GM18868 (cell line): ENCODE results near the gene TRMT44.
A peak's percentile ranks its signal among the peaks of the same experiment; 100 is the strongest.

Experiments
- ATAC-seq: cut with Tn5 transposase; IDR thresholded peaks from one replicate; pipeline ENCODE4 v1.9.1; 2021; ENCODE audit warnings: mild to moderate bottlenecking, moderate library complexity; ENCODE audit not compliant: unreplicated experiment

The TRMT44 gene

DNA sequence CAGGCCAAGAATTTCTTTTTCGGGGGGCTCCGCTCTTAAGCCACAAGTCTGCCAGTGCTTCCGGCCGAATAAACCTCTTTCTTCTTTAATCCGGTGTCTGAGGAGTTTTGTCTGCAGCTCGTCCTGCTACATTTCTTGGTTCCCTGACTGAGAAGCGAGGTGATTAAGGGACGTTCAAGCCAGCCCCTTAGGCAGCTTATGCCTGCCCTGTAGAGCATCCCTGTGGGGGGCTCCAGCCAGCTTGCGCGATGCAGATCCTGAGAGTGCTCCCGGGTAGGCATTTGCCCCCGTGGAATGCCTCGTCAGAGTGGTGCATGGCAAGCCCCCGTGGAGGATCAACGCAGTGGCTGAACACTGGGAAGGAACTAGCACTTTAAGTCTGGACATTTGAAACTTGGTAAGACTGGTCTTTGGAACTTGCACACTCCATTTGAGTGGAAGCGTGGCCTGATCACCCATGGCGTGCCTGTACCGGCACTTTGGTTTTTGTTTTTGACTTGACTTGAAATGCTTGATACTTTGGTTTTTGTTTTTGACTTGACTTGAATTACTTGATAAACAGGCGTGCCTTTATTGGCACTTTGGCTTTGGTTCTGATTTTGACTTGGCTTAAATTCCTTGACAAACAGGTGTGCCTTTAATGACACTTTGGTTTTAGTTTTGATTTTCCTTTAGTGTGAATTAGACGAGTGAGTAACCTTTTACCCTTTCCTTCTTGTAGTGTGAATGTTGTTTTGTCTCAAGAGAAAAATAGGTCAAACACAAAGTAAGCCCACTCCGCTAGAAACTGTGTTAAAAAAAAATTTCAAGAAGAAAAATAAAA is 6.1 kb upstream of the TRMT44 start:
- ATAC-seq: no peak

DNA sequence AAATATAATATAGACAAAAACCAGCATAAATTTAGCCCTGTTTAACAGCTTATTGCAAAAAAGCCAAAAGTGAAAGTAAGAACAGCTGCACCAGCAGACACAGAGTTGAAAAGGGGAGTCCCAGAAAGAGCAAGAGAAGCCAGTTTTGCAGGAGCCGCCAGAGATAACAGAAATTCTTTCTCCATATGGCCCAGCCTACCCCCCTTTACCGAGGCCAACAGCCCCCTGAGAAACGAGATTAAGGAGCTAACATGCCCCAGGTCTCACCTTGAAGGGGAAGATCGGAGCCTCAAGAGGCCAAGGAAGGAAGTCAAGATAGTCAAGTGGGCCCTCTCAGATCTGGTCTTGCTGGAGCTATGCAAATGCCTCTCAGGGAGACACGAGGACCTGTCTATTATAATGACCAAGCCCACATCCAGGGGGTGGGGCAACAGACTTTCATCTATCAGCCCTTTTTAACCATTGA is 4.9 kb upstream of the TRMT44 start:
- peak; percentile 69 for ATAC-seq

DNA sequence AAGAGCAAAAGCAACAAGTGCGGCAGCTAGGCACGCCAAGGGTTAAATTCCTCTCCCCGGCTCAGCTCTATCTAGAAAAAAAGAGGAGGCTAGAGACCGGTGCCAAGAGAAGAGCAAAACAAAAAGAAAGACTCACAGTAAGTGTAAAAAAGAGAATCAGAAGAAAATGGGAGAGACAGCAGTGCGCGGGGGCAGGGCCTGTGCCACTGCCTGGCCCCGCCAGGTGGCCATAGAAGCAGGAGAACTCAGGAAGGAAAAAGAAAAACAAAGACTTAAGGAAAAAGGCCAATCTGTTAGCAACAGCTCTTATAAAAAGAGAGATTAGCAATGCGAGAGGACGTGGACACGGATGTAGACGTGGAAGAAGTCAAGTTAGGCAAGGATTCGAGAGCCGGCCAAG is 3.3 kb upstream of the TRMT44 start:
- ATAC-seq: no peak

DNA sequence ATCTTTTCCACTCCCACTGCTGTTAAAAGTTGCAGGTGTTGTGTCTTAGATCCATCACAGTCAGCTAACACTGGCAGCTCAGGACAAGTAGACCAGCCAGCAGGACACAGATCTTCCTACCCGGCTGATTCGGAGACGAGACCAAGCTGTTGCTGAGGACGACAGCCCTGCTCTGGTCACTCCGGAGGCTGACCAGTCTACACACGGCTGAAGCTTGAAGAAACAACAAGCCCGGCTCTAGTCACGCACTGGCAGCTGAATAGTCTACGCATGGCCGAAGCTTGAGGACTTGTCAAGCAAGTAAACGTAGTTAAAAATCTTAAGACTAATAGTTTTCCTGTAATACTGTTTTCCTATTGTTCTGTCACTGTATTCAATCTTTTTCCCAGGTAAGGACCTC is 1.8 kb upstream of the TRMT44 start:
- no peak for ATAC-seq

DNA sequence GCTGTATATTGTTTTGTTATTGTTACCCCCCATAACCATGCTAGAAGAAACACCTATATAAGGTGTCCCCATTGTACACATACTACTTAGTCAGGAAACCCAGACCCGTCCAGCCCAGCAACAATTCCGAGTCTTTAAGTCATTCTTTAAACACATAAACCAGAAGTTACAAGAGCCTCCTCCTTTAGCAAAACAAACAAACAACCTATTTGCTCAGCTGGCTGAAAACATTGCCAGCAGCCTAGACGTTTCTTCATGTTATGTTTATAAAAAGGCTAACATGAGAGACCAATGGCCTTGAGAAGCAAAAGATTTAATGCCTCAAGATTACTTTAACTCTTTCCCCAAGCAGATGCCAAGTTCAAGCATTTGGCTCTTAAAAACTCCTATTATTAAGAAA is 1.4 kb upstream of the TRMT44 start:
- ATAC-seq: no peak

DNA sequence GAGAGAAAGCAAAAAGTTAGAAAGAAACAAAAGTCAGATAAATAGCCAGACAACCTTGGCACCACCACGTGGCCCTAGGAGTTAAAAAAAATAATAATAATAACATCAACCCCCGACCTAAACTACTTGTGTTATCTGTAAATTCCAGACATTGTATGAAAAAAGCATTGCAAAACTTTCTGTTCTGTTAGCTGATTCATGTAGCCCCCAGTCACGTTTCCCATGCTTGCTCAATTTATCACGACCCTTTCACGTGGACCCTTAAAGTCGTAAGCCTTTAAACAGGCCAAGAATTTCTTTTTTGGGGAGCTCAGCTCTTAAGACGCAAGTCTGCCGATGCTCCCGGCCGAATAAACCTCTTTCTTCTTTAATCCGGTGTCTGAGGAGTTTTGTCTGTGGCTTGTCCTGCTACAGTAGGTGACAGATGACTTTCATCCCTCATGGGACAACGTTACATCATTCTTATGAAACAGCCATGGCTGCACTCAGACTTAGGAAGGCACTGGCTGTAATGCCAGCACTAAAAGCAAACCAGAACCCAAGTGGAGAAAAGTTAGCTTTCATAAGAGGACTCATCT is 574 bp upstream of the TRMT44 start:
- peak; percentile 31 for ATAC-seq

DNA sequence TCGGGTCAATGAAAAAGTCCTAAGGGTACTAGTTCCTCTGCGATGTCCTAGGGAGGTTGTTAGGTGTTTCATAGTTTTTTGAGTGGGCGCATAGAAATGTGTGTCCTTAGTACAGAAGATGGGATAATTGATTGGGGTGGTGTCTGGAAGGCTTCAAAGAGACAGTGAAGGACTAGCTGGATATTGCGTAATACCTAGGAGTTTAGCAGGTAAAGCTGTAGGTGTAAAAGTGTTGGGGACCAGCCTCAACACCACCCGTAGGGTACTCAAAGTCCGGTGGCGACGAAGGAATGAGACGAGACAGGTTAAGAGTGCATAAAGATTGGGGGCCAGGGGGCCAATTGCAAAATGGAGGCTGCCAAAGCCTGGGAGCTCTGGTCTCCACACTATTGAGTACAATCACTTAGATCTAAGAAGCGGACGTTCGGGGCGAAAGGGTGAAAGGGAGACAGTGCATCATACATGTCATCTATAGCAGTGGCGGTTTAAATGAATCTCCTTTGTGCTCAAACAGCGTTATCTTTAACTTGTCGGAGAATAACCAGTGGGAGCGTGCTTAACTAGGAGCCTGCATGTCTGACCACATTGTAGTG is 1.0 kb downstream of the TRMT44 start:
- no peak for ATAC-seq

DNA sequence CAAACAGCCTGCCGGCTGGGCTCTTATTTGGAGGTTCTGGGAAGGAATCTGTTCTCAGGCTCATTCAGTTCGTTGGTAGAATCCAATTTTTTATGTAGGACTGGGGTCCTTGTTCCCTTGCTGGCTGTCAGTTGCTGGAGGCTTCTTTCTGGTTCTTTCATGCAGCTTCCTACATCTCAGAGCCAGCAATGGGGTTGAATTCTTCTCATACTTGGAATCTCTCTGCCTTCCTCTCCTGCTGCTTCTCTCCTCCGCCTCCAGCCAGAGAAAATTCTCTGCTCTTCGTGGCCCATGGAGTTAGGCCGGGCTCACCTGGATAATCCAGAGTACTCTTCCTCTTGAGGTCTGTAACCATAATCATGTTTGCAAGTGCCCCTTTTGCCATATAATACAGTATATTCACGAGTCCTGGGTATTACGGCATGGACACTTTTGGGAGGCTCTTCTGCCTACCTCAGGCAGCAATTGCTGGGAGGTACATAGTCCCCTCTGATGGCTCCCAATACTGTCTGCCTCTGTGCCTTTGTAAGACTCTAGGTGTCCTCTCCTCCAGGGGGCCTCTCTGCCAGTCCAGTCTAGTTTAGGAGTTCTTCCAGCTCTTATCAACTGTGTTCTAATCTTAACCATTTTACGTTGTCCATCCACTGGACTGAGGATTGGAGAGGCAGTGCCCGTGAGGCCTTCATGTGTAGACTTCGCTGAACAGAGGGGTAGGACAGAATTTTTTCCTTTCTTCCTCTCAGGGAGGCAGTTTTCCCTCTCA is 2.2 kb downstream of the TRMT44 start:
- ATAC-seq: no peak

DNA sequence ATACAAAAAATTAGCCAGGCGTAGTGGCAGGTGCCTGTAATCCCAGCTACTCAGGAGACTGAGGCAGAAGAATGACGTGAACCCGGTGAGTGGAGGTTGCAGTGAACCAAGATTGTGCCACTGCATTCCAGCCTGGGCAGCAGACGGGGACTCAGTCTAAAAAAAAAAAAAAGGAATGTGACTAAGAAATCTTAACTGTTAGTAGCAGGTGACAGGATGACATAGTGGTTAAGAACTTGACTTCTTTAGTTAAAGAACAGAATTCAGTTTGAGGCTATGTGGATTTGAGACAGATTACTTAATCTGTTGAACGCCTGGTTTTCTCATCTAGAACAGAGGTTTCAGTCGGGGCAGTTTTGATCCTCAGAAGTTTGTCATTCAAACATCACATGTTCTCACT is 3.2 kb downstream of the TRMT44 start:
- ATAC-seq: no peak

DNA sequence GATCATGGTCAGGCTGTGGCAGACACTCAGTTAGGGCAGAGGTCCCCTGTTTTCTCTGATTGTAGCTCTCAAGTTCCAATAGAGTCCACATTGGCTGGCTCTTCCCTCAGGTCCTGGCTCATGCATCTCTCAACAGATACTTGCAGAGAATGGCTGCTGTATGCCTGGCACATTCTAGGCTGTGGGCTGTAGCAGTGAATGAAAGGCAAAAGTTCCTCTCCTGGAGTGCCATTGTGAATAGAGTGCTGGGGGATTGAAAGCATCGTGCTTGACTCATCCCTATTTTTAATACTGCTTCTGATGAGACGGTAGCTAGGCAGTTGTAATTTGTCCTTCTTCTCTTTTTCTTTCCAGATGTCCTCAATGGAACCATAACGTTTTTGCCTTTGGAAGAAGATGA is 5.5 kb downstream of the TRMT44 start:
- no peak for ATAC-seq

DNA sequence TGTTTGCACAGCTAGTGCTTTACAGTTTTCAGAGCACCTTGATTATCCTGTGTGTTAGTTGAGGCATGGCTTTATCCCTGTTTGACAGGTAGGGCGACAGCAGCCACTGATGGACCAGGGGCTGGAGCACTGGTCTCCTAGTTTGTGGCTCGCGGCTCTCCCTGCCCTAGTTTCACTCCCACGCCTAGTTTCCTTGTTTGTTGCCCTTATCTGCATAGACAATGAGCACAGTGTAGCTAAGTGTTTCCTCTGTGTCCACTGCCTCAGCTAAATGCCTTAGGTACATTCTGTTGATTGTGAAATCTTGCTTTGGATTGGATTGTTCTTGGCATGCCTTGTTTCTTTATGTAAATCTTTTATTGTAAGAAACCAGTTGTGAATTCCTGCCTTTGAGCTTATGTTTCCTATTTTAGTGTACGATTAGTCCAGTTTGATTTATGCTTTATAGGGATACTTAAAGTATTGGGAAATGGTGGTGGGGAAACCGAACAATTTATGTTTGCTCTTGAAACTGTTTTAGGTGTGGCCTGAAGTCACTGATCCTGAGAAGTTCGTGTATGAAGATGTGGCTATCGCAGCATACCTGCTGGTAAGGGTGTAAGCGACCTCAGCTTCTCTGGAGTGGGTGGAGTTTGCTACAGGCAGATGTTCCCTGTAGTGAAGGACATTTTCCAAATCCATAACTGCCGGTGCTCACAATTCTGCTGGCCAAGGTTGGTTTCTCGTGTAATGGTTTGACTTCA is 11.0 kb downstream of the TRMT44 start:
- ATAC-seq: no peak

DNA sequence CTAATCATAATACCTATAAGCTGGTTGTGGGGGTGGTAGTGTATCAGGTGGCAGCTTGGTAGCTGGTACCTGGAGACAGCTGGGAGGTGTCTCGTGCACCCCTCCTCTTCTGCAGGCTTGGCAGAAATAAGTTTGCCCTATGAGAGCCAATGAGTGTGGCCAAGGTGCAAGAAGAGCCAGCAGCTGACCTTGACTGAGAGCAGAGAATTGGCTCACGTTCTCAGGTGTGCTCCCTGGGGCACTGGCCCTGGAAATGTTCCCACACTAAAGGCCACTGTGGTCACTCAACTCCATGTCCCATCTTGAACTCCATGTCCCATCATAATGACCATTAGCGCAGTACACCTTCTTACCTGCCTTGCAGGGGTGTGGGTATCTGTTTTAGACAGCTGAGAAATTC is 13.4 kb downstream of the TRMT44 start:
- no peak for ATAC-seq

DNA sequence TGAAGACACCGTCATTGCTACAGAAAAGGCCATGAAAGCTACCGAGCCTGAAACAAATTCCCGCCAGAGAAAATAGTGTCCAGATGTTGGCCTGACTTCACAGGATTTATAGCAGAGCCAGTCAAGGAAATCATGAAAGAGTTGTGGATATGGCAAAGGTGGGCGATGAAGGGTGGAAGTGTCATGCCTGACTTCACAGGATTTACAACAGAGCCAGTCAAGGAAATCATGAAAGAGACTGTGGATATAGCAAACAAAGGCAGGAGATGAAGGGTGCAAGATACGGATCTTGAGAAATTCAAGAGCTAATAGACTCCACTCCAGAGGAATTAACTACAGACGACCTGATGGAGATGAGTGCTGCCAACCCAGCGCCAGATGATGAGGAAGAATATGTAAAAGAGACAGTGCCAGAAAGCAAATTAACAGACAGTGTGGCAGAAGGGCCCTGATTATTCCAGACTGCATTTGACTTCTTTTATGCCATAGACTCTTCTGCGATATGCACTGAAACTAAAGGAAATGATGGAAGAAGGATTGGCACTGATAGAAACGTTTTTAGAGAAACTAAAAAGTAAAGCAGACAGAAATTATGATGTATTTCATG is 17.2 kb downstream of the TRMT44 start:
- no peak for ATAC-seq

DNA sequence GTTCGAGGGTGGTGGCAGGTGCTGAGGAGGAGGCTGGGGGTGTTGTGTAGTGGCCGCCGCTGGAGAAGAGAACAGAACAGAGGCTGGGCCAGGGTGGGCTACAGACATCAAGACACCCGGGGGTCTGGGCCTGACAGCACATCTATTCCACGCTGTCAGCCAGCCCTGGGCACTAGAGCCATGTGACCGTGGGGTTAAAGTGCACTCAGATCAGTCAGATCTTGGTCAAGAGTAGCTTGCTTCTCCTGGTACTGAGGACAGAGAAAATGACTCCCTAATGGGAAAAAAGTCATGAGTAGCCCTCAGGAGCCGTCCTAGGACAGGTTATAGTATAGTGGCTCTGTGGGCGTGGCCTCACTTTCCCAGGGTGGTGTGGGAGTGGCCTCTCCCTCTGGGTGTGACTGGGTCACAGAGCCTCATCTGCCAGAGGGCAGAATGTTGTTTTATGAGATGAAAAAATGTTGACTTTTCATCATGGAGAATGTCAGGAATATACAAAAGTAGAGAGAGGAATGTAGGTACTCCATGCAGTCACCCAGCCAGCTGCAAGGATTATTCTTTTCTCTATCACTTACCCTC is 19.4 kb downstream of the TRMT44 start:
- no peak for ATAC-seq

DNA sequence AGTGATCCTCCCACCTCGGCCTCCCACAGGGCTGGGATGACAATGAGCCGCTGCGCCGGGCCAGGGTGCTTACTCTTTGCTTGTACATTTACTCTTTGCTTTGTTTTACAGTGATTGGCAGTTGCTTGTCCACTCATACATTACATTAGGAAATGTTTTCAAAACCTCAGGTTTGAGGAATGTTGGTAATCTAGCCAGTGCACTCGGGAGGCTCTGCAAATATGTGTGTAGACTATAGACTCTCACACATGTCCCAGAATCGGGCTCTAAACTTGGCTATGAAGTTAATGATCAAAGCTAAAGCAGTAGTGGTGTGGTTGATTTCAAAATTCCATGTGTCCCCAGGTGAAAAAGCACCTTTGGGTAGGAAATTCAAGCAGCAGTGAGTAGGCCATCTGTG is 20.5 kb downstream of the TRMT44 start:
- ATAC-seq: no peak

DNA sequence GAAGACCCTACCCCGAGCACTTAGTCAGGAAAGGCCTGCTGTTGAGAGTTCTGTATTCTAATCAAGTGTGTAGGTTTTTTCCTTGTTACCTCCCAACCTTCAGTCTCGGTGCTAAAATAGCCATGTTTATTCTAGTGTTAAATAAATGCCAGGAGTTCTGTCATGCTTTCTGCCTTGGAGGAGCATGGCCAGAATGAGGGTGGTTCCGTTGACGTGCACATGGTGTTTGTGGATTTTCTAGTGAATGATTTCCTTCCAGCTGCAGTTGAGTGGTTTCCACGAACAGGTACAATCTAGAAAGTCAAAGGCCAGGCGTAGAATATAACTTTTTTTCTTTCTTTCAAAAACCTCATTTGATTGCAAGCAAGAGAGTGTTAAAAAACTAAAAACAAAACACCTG is 21.0 kb downstream of the TRMT44 start:
- no peak for ATAC-seq

DNA sequence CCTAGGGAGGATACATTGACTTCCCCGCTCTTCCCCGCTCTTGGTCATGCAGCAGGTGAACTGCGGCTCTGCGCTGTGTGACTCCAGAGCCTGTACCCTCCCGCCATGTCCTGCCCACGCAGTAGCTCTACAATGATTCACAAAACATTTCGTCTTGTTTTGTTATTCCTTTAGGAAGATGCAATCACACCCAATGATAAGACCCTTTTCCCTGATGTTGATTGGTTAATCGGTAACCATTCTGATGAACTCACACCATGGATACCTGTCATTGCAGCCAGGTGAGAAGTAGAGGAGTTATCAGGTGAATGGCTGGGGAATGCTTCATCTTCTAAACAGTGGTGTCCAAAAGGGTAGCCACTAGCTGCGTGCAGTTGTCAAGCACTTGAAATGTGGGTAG is 23.2 kb downstream of the TRMT44 start:
- ATAC-seq: no peak

DNA sequence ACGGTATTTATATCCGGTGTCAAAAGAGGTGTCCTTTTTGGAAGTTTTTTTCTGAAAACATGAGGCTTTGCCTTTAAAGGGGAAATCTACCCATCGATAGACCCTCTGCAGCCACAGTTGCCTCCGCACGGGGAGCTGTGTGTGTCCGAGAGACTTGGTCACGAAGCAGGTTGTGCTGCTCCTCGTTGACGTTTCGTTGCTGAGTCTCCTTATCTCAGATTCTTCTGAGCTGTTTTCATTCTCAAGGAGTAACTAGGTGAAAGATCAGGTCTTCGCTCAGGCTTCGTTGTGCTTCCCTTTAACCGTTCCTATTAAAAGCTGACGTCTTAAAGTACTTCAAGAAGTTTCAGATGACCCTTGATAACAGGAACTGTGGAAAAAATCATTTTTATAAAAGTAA is 23.8 kb downstream of the TRMT44 start:
- ATAC-seq: no peak

DNA sequence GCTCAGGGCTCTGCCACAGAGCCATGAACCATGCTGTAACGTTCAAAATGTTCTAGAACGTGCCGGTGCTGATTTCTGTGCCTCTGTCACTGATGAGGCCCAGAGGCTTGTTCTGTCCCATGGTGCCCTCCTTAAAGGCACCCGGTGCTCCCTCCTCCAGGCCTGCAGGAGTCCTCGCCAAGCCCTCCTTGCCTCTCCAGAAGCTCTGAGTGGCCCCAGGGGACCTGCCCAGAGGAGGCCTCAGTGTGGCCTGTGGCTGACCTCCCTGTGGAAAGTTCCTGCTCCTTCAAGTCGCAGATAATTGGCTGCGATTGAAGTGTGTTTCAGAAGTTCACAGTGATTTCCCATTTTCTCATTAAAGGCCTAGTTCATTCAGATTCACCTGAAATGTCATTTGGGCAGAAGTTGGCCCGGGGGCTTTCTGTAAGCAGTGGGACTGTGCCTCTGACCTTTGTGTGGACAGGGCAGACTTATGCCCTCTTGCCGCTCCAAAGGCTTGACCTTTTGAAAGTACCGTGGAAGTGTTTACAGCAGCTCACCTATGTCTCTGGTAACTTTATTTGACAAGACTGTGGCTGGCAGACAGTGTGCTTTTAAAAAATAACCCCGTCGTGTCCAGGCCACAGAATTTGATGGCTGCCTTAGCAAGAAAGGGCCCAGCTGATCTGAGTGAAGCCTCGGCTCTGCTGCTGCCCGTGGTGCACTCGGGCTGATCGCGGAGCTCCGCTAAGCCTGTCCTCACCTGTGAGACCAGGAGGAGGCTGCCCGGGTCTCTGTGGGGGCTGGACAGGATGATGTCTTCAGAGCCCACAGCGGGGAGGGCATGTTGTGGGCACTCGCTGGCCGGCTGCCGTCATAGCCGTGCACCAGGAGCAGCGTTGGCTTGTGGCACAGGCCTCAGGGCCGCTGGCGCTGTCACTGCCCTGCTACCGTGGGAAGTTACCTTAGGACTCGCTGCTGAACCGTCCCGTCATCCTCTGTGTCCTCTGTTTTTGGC is 25.3 kb downstream of the TRMT44 start:
- no peak for ATAC-seq
